NCI-H82 (cell line): ENCODE results near the gene MED17.

ENCODE experiments used
- DNase-seq: peaks from one replicate; lab custom pipeline; 2025; lab: John Stamatoyannopoulos, UW

MED17 gene

DNA sequence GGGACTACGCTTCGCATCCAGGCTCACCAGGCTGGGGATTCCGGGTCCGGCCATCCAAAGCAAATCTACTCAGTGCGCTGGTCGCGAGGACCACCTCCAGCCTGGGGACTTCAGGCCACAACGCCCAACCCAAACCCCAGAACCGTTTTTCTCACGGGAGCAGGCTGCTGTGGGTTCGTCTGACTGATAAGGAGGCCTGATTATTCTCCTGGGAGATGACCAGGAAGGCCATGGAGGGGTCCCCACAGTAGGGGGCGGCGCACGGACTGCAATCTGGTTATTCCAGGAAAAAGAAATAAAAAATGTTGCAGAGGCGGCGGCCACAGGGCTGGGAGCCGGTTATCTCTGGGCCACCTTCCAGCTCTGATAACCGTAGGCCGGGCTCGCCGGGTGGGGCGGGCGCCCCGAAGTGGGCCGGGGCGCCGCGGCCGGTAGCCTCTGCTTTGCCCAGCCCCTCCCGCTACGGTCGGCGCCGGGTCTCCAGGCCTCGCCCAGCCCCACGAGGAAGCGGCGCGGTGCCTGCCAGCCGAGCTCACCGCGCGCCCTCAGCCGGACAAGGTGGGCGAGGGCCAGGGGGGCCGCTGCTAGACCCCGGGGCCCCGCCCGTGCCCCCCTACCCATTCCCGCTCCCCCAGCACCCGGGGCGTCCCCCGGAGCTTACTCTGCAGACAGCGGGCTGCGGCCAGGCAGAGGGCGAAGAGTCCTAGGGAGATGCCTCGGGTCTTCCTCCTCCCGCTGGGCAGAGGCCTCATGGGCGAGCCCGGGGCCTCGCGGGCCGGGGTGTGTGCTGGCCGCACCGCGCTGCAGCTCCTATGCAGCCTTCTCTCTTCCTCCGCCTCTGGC lies 65.9 kb downstream of the MED17 start:
- no peak for DNase-seq

DNA sequence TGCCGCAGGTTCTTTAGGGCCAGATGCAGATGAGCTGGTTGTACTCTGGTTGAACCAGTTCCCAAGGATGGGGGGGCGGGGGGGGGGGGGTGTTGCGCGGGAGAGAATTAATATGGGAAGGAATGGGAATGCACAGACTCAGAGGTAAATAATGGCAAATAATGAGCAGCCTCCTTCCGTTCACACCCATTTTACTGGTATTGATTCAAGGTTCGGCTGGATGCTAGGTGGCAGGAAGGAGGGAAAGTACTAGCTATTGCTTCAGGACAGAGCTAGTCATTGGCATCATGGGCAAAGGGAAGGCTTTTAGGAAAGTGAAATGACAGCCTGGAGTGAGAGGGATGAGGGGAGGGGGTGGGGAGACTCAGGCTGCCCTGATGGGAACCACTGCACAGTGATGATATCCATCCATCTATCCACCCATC lies 66.5 kb downstream of the MED17 start, which contains the start of gene VSTM5:
TSS of gene VSTM5 (minus strand) at position 25 of the 425 bp plus-strand sequence. CDS start 116 bp downstream, outside the sequence.
- DNase-seq: no peak

DNA sequence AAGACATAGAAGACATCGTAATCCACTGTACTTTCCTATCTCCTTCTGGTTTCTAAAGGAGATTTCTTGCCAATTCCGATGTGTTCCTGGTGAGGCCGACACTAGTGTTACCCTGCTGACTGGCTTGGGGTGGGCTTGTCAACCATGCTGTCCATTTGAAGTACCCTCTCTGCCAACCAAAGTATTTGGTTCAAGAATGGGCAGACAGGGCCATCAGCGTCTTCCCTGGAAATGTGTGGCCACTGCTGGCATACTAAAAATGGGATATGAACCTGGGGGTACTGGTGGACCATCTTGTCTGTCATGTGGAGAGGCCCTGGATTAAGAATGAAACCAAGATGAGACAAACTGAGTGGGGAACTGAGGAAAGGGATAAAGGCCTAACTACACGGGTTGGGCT lies 68.2 kb downstream of the MED17 start:
- no peak for DNase-seq

DNA sequence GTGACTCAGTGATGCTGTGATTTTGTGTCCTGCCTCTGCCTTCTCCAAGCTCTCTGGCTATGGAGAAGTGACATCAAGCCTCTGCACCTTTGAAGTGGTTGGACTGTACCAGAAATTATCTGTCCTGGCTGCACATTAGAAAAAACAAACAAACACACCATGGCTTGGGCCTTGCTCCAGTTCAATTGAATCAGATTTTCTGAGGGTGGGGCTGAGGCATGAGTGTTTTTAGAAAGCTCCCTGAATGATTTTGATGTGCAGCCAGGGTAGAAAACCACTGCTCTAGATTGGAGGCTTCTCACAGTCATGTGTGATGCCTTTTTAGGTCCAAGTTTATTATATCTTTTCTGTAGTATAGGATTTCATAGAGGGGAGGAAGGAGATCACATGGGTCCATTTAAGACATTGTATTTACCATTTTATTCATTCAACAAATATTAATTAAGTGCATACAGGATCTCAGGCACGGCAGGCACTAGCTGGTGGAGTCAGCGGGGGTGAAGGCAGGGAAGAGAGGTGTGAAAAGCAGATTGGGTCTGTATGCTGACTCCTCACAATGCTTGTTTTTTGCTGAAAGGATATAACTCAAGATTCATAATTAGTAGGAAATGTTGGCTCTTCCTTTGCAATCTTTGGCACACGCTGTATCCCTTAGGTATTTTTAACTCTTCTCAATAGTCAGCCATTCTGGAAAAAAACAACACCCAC lies 73.5 kb downstream of the MED17 start:
- DNase-seq: no peak

DNA sequence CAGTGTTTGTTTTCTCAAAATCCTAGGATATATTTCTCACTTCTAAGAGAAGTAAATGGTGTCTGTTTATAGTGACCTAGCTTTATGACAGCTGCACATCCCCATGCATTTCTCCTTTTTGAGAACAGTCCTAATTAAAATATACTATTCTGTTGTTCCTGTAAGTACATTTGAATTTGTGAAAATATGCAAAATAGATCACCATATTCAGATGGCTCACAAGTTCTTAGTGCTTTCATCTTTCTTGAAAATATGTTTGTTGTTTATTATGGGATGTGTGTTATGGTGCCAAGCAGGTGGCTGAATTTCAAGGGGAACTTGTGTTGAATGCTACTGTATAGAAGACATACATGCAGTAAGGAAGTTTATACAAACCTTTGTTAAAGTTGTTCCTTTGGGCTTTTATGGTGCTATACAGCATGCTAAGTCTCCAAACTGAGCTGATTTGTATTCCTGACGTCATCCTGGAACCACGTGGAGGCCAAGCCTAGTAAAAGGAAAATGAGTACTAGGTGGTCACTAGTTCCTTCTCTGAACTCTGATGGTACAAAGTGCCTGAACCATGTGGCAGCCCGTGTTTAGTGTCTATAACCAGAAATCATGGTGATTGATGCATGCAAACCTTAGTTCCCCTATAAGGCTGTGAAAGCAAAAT lies 74.2 kb downstream of the MED17 start:
- no peak for DNase-seq

DNA sequence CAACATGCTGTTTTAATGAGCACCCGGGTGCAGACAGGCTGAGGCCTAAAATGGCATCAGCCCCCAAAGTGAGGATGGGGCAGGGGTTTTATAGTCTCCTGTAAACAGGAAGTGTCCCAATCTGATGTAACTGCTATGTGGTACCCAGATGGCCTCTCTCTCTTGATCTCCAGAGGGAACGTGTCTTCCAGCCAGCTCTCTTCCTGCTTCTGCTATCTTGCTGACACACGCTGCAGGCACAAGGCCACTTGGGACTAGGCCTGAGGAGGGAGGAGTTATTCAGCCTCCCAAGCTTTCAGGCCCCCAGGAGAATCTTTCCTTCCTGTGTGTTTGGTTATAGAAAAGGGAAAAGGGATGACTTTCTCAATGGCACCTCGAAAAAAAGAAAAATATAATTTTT lies 77.7 kb downstream of the MED17 start:
- DNase-seq: no peak
